Smooth muscle cell of trachea (primary cell): Measurements from ENCODE around the gene NUMBL. TPM values are rescaled to one million over a fixed set of nuclear protein-coding genes. Genes with fewer than 3 reads are reported as not detected.

Experiments
- total RNA-seq: library from RNA; depleted of rRNA; stranded (reverse); fragments of >200 nt; gene quantifications from 2 replicates; pipeline ENCODE4 v1.2.1, GENCODE V29; 2014

The NUMBL gene
- 91.5 and 93.2 TPM in 2 replicates for total RNA-seq

DNA sequence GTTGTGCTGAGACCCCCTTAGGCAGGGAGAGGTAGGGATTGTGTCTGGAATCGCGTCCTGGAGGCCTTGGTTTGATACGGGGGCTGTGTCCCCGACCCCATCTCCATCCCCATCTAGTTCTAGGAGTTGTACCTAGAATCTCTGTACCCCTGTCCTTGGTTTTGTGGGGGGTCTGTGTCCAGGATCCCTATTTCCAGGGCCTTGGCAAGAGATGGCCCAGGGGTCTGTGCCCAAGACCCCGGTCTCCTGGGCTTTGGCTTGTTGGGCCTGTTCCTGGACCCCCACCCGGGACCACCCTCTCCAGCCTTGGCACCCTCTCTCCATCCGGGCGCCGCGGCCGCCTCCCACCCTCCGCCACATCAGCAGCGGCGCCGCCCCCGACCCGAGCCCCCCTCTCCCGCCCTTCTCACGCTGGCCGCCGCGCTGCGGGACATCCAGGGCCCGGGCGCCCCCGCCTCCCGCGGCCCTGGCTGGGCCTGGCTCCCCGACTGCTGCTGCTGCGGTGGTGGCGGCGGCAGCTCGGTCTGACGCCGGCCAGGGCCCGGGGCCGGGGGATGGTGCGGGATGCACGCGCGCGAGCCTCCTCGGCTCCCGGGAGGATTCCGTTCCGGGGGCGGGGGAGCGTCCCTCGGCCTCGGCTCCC, at the start of gene NUMBL:
Gene NUMBL (minus strand): TSS at position 602 of the 643 bp plus-strand sequence. CDS start 168 bp downstream, at position 434.

GRCh38 chr19:40716482-40717324, 26.3 kb upstream of the NUMBL start, which contains the start of the genes COQ8B and ITPKC:
Gene COQ8B, minus strand, starts transcription at chr19:40716886. Its CDS starts 2,254 bp downstream, at chr19:40714632.
Gene ITPKC, plus strand, starts transcription at chr19:40717112. Its CDS starts 24 bp downstream, at chr19:40717136.

Other genes with a start within 250 kb of the NUMBL start
- 16.0 and 18.6 TPM in 2 replicates for gene SERTAD3, start 246.3 kb downstream of the NUMBL start, total RNA-seq
- 179 and 187 TPM in 2 replicates for gene BLVRB, start 224.9 kb downstream of the NUMBL start, total RNA-seq
- 12.9 and 18.4 TPM in 2 replicates for gene SPTBN4, start 223.7 kb downstream of the NUMBL start, total RNA-seq
- gene SHKBP1, start 113.8 kb downstream of the NUMBL start, total RNA-seq: 63.8 and 82.6 TPM in 2 replicates
- gene LTBP4, start 89.3 kb downstream of the NUMBL start, total RNA-seq: 161 and 308 TPM in 2 replicates
- gene COQ8B, start 26.2 kb upstream of the NUMBL start, total RNA-seq: 51.5 and 60.7 TPM in 2 replicates
- gene ITPKC, start 26.5 kb upstream of the NUMBL start, total RNA-seq: 21.2 and 25.1 TPM in 2 replicates
- gene ACTMAP, start 59.8 kb upstream of the NUMBL start, total RNA-seq: 1.7 and 2.3 TPM in 2 replicates
- gene SNRPA, start 60.6 kb upstream of the NUMBL start, total RNA-seq: 38.8 and 47.1 TPM in 2 replicates
- 0.83 TPM in 1 of 2 replicates, not detected in the other for gene MIA, start 84.9 kb upstream of the NUMBL start, total RNA-seq
- 12.2 and 13.5 TPM in 2 replicates for gene RAB4B, start 87.6 kb upstream of the NUMBL start, total RNA-seq
- gene EGLN2, start 108.5 kb upstream of the NUMBL start, total RNA-seq: 129 and 153 TPM in 2 replicates
- gene CYP2A6, start 159.8 kb upstream of the NUMBL start, total RNA-seq: not detected in 2 replicates
- gene CYP2A7, start 191.6 kb upstream of the NUMBL start, total RNA-seq: not detected in 2 replicates